DOHH2 (cell line): ENCODE data around the gene ZSWIM5.
"Not testable (repeated sequence)": the region's sequence is repeated elsewhere in the genome, so short reads cannot be mapped to it uniquely, and the experiment has no call there.

Source experiments
- H3F3A ChIP-seq: fragments of 200-600 bp; sonication (generic), shearing (Covaris generic); 2 replicates; pipeline ENCODE4 v1.6.0; 2016; ENCODE audit warnings: antibody characterized with exemption, mild to moderate bottlenecking; ENCODE audit not compliant: control insufficient read depth, insufficient read depth
- H3K27ac ChIP-seq: fragments of 200-600 bp; sonication (generic); 2 replicates; pipeline ENCODE4 v1.5.1; 2014; ENCODE audit warnings: low read depth, mild to moderate bottlenecking, low read length, moderate library complexity
- H3K27me3 ChIP-seq: fragments of 200-600 bp; sonication (generic); 2 replicates; pipeline ENCODE4 v1.6.1; 2014; ENCODE audit warnings: mild to moderate bottlenecking, low read length, mixed read lengths; ENCODE audit not compliant: control insufficient read depth
- H3K36me3 ChIP-seq: fragments of 200-600 bp; sonication (generic); 2 replicates; pipeline ENCODE4 v1.6.1; 2014; ENCODE audit warnings: mild to moderate bottlenecking, low read length, moderate library complexity, mixed read lengths; ENCODE audit not compliant: control insufficient read depth
- H3K4me1 ChIP-seq: fragments of 200-600 bp; sonication (generic); 2 replicates; pipeline ENCODE4 v1.6.1; 2014; ENCODE audit warnings: mild to moderate bottlenecking, low read length, mixed read lengths; ENCODE audit not compliant: control insufficient read depth
- H3K4me2 ChIP-seq: fragments of 200-600 bp; sonication (generic); 2 replicates; pipeline ENCODE4 v1.6.0; 2014; ENCODE audit warnings: mild to moderate bottlenecking, low read length, moderate library complexity
- H3K4me3 ChIP-seq: fragments of 200-600 bp; sonication (generic); 2 replicates; pipeline ENCODE4 v1.5.1; 2014; ENCODE audit warnings: mild to moderate bottlenecking, low read length, mixed read lengths
- H3K79me2 ChIP-seq: fragments of 200-600 bp; sonication (generic); 2 replicates; pipeline ENCODE4 v1.6.1; 2014; ENCODE audit warnings: mild to moderate bottlenecking, low read length, mixed read lengths; ENCODE audit not compliant: control insufficient read depth
- H3K9me2 ChIP-seq: fragments of 200-600 bp; sonication (generic); replicated peaks from 2 replicates; pipeline ENCODE4 v1.6.1; 2014; ENCODE audit warnings: mild to moderate bottlenecking, low read length, mixed read lengths; ENCODE audit not compliant: control insufficient read depth
- H3K9me3 ChIP-seq: fragments of 200-600 bp; sonication (generic); 2 replicates; pipeline ENCODE4 v1.6.1; 2014; ENCODE audit warnings: antibody characterized with exemption, low read length, mixed read lengths; ENCODE audit not compliant: control insufficient read depth, insufficient read depth
- H4K20me1 ChIP-seq: fragments of 200-600 bp; sonication (generic); 2 replicates; pipeline ENCODE4 v1.6.0; 2014; ENCODE audit warnings: low read depth, mild to moderate bottlenecking, antibody characterized with exemption, low read length, moderate library complexity; ENCODE audit not compliant: control insufficient read depth, insufficient read depth
- CTCF ChIP-seq: fragments of 200-600 bp; sonication (generic); IDR thresholded peaks from one replicate; pipeline ENCODE4 v1.5.1; 2014; ENCODE audit warnings: antibody characterized with exemption, mild to moderate bottlenecking, low read depth, low read length; ENCODE audit not compliant: poor library complexity, severe bottlenecking
- EZH2phosphoT487 ChIP-seq: fragments of 200-600 bp; sonication (generic); IDR thresholded peaks from 2 replicates; pipeline ENCODE4 v1.6.1; 2017; ENCODE audit warnings: borderline replicate concordance, mild to moderate bottlenecking, antibody characterized with exemption, low read length, moderate library complexity, mixed read lengths

Gene ZSWIM5

GRCh38 chr1:45107782-45108181, 98.6 kb downstream of the ZSWIM5 start:
- Histone ChIP-seq H3K36me3 (no peaks in the 10 kb centered on the region), H3K4me3 (no peak overlapping the region), H3K4me1 (no peaks in the 10 kb centered on the region), H3K9me3 (no peaks in the 10 kb centered on the region), H3F3A (no peaks in the 10 kb centered on the region), H3K4me2 (no peak overlapping the region), H4K20me1 (no peaks in the 10 kb centered on the region), H3K27ac (no peak overlapping the region), H3K9me2 (no peaks in the 10 kb centered on the region), H3K79me2 (no peaks in the 10 kb centered on the region), H3K27me3 (peaks cover 13% of the 10 kb centered on the region)
- TF ChIP-seq EZH2phosphoT487 (no peak), CTCF (no peak)

DNA sequence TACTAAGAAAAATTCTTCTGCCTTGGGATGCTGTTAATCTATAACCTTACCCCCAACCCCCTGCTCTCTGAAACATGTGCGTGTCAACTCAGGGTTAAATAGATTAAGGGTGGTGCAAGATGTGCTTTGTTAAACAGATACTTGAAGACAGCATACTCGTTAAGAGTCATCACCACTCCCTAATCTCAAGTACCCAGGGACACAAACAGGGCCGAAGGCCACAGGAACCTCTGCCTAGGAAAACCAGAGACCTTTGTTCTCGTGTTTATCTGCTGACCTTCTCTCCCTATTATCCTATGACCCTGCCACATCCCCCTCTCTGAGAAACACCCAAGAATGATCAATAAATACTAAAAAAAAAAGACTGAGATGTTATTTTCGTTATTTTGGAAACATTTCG, 99.5 kb downstream of the ZSWIM5 start:
- H3K4me2 ChIP-seq, H3K79me2 ChIP-seq, H3F3A ChIP-seq, H3K9me3 ChIP-seq, H4K20me1 ChIP-seq, H3K36me3 ChIP-seq, H3K9me2 ChIP-seq, H3K4me1 ChIP-seq, H3K27me3 ChIP-seq, H3K27ac ChIP-seq, H3K4me3 ChIP-seq: not testable (repeated sequence)

DNA sequence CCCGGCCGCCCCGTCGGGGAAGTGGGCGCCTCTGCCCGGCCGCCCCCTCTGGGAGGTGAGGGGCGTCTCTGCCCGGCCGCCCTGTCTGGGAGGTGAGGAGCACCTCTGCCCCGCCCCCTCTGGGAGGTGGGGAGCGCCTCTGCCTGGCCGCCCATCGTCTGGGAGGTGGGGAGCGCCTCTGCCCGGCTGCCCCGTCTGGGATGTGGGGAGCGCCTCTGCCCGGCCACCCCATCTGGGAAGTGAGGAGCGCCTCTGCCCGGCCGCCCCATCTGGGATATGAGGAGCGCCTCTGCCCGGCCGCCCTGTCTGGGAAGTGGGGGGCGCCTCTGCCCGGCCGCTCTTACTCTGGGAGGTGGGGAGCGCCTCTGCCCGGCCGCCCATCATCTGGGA, 100.3 kb downstream of the ZSWIM5 start:
- H3K79me2 ChIP-seq, H3K4me3 ChIP-seq, H3K4me2 ChIP-seq, H4K20me1 ChIP-seq, H3F3A ChIP-seq, H3K27ac ChIP-seq, H3K9me2 ChIP-seq, H3K27me3 ChIP-seq, H3K36me3 ChIP-seq, H3K4me1 ChIP-seq, H3K9me3 ChIP-seq: not testable (repeated sequence)

DNA sequence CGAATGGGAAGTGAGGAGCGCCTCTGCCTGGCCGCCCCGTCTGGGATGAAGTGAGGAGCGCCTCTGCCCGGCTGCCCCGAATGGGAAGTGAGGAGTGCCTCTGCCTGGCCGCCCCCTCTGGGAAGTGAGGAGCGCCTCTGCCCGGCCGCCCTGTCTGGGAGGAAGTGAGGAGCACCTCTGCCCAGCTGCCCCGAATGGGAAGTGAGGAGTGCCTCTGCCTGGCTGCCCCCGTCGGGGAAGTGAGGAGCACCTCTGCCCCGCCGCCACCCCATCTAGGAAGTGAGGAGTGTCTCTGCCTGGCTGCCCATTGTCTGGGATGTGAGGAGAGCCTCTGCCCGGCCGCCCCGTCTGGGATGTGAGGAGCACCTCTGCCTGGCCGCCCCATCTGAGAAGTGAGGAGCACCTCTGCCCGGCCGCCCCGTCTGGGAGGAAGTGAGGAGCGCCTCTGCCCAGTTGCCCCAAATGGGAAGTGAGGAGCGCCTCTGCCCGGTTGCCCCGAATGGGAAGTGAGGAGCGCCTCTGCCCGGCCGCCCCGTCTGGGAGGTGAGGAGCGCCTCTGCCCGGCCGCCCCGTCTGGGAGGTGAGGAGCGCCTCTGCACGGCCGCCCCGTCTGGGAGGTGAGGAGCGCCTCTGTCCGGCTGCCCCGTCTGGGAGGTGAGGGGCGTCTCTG, 100.8 kb downstream of the ZSWIM5 start:
- not testable (repeated sequence) for H3K27me3 ChIP-seq, H3K4me2 ChIP-seq, H3K9me3 ChIP-seq

DNA sequence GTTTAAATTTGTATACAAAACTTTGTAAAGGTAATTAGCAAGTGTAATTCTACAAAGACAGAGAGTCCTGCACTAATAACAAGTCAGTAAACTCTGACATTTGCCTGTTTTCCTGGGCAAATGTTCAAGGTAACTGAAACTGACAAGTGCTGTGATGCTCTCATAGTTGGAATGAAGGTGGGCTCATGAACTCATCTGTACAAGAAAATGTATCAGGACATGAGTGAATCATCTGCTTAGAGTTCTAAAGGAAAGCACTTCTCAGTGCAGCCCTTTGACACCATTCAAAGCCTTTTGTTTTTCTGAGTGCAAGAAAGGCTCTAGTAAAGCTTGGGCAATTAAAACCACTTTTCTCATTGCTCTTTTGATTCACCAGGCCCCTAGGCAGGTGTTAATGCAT, 102.9 kb downstream of the ZSWIM5 start:
- H3K4me2 ChIP-seq: no peak overlapping the region
- H3K4me3 ChIP-seq: no peak overlapping the region
- H3K36me3 ChIP-seq: no peaks in the 10 kb centered on the region
- no peaks in the 10 kb centered on the region for H3F3A ChIP-seq
- H3K27me3 ChIP-seq: no peaks in the 10 kb centered on the region; the same call in 1 of the 2 replicates
- H3K9me2 ChIP-seq: no peaks in the 10 kb centered on the region
- TF ChIP-seq CTCF (no peak), EZH2phosphoT487 (no peak)
- no peaks in the 10 kb centered on the region for H3K4me1 ChIP-seq
- no peaks in the 10 kb centered on the region for H3K79me2 ChIP-seq
- no peaks in the 10 kb centered on the region for H3K9me3 ChIP-seq
- no peak overlapping the region for H3K27ac ChIP-seq
- H4K20me1 ChIP-seq: no peaks in the 10 kb centered on the region

More for the DNA sequence above, 100.8 kb downstream of the ZSWIM5 start:
- H3F3A ChIP-seq, H3K4me1 ChIP-seq, H4K20me1 ChIP-seq, H3K4me3 ChIP-seq, H3K27ac ChIP-seq, H3K36me3 ChIP-seq, H3K79me2 ChIP-seq, H3K9me2 ChIP-seq: not testable (repeated sequence)
